ENCODE results near the gene TBC1D24.

DNA sequence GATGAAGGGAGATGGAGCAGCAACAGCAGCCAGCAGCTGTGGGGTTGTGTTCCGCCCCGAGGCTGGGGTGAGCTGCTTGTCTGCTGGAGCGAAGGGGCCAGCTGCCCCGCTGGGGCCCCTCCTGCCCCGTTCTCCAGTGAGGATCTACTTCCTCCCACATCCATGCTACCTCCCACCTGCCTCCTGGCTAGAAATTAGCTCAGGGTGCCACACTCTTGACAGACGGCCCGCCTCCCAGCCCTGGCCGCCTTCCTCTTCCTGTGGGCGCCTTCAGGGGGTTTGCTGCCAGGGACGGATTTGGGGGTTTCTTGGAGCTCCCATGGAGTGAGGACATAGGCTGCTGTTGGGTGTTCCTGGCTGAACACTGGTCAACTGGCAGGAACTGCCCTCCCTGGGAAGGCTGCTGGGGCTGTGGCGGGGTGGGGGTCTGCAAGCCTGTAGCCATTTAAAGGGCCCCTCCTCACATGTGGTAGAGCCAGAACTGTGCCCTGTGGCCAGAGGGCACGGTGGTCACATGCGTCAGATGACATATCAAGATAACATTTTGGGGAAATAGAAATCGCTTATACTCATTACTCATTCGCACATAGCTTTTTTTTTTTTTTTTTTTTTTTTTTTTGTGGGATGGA, 13.1 kb downstream of the TBC1D24 start:
- TF ChIP-seq, protein P1, sequence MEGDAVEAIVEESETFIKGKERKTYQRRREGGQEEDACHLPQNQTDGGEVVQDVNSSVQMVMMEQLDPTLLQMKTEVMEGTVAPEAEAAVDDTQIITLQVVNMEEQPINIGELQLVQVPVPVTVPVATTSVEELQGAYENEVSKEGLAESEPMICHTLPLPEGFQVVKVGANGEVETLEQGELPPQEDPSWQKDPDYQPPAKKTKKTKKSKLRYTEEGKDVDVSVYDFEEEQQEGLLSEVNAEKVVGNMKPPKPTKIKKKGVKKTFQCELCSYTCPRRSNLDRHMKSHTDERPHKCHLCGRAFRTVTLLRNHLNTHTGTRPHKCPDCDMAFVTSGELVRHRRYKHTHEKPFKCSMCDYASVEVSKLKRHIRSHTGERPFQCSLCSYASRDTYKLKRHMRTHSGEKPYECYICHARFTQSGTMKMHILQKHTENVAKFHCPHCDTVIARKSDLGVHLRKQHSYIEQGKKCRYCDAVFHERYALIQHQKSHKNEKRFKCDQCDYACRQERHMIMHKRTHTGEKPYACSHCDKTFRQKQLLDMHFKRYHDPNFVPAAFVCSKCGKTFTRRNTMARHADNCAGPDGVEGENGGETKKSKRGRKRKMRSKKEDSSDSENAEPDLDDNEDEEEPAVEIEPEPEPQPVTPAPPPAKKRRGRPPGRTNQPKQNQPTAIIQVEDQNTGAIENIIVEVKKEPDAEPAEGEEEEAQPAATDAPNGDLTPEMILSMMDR (IDR thresholded peaks at IDR 0.05), result no peak
- TF ChIP-seq POLR2A (IDR thresholded peaks at IDR 0.05), result no peak

Measured in heart left ventricle (tissue), 13 donors.